ENCODE results near the gene ZNF462.

- no peak for TF ChIP-seq CTCF (IDR thresholded peaks at IDR 0.05)
- no peak for TF ChIP-seq POLR2AphosphoS5 (IDR thresholded peaks at IDR 0.05)
Observed at GRCh38 chr9:107051392-107051791, 188.4 kb downstream of the ZNF462 start.
